HepG2 (cell line): ENCODE data around the gene PRELID1. TPM values are rescaled to one million over a fixed set of nuclear protein-coding genes. Genes with fewer than 3 reads are reported as not detected.

Source experiments
- ATF7-NPFF ChIP-seq: sonication (generic); formaldehyde crosslinking; IDR thresholded peaks from 2 replicates; pipeline ENCODE4 v1.8.1; 2023; ENCODE audit warnings: mild to moderate bottlenecking, low read depth, missing genetic modification reagents, moderate library complexity
- CSRNP2 ChIP-seq: sonication (generic); formaldehyde crosslinking; conservative IDR thresholded peaks from 2 replicates; pipeline ENCODE4 v1.8.0; 2022; ENCODE audit warnings: low read depth, missing genetic modification reagents
- ELF1 ChIP-seq: sonication (generic); formaldehyde crosslinking; IDR thresholded peaks from 2 replicates; pipeline ENCODE4 v1.4.0; 2020; ENCODE audit warnings: missing genetic modification reagents
- FOXM1 ChIP-seq: sonication (generic); formaldehyde crosslinking; IDR thresholded peaks from 2 replicates; pipeline ENCODE4 v1.5.0; 2020; ENCODE audit warnings: missing genetic modification reagents
- KDM5B ChIP-seq: sonication (generic); formaldehyde crosslinking; IDR thresholded peaks from 2 replicates; pipeline ENCODE4 v1.4.0; 2020; ENCODE audit warnings: missing genetic modification reagents, mild to moderate bottlenecking, borderline replicate concordance
- KLF13 ChIP-seq: sonication (generic); formaldehyde crosslinking; IDR thresholded peaks from 2 replicates; pipeline ENCODE4 v1.4.0; 2020; ENCODE audit warnings: mild to moderate bottlenecking, missing genetic modification reagents
- KMT2A ChIP-seq: sonication (generic); formaldehyde crosslinking; IDR thresholded peaks from 2 replicates; pipeline ENCODE4 v1.4.0; 2020; ENCODE audit warnings: missing genetic modification reagents
- MXI1 ChIP-seq: IDR thresholded peaks from 3 replicates; pipeline ENCODE4 v1.6.1; 2012; ENCODE audit warnings: low read depth, low read length, inconsistent platforms, borderline replicate concordance
- PHF21A ChIP-seq: sonication (generic); formaldehyde crosslinking; IDR thresholded peaks from 2 replicates; pipeline ENCODE4 v1.5.0; 2020; ENCODE audit warnings: mild to moderate bottlenecking, missing genetic modification reagents
- RAD51 ChIP-seq: fragments of 450-650 bp; IDR thresholded peaks from 2 replicates; pipeline ENCODE4 v1.6.1; 2016; ENCODE audit warnings: borderline replicate concordance
- THAP8 ChIP-seq: sonication (generic); formaldehyde crosslinking; IDR thresholded peaks from 2 replicates; pipeline ENCODE4 v1.5.1; 2020; ENCODE audit warnings: missing genetic modification reagents, mild to moderate bottlenecking, borderline replicate concordance
- TOE1 ChIP-seq: sonication (generic); formaldehyde crosslinking; IDR thresholded peaks from 2 replicates; pipeline ENCODE4 v1.4.0; 2020; ENCODE audit warnings: mild to moderate bottlenecking, missing genetic modification reagents
- ZNF136 ChIP-seq: sonication (generic); formaldehyde crosslinking; IDR thresholded peaks from 2 replicates; pipeline ENCODE4 v1.8.1; 2022; ENCODE audit warnings: low read depth, mild to moderate bottlenecking, moderate library complexity, missing genetic modification reagents
- ZNF281 ChIP-seq: sonication (generic); formaldehyde crosslinking; IDR thresholded peaks from 2 replicates; pipeline ENCODE4 v1.4.0; 2020; ENCODE audit warnings: missing genetic modification reagents, borderline replicate concordance
- ZNF318 ChIP-seq: sonication (generic); formaldehyde crosslinking; IDR thresholded peaks from 2 replicates; pipeline ENCODE4 v1.4.0; 2020; ENCODE audit warnings: mild to moderate bottlenecking, missing genetic modification reagents
- polyA plus RNA-seq, 8 experiments: library from polyadenylated mRNA; depleted of rRNA in 3 of 8; stranded (reverse) in 7 of 8; unstranded in 1 of 8; fragments of >200 nt; fragmentation: Illumina TruSeq in 4 of 8; extraction: Trizol in 4 of 8; gene quantifications; 2 replicates each; pipeline versions ENCODE4 v1.2.1 to v1.2.3, GENCODE V29; 2011 to 2016; ENCODE audit warnings: low read depth in 4 of 8, missing spikeins in 1 of 8, mixed read lengths in 1 of 8; ENCODE audit not compliant: insufficient read depth in 1 of 8
- total RNA-seq, 5 experiments: library from RNA; depleted of rRNA; stranded (reverse); fragments of >200 nt; fragmentation: Illumina TruSeq; extraction: Trizol; gene quantifications; 2 replicates each; pipeline ENCODE4 v1.2.3, GENCODE V29; 2016; ENCODE audit warnings: low read depth in 1 of 5

The PRELID1 gene
- total and polyA plus RNA-seq, 2 of the 13 experiments (the other 11 are each of a cell fraction or from before 2014, with no cell fraction given), result 250 to 271 TPM

GRCh38 chr5:177351392-177352329 lies 48.1 kb downstream of the PRELID1 start, which contains the start of gene LMAN2 (continued):
- TF ChIP-seq ZNF318 (CRISPR knock-in tag), result no peak
- TF ChIP-seq TOE1 (CRISPR knock-in tag), result no peak
- TF ChIP-seq MXI1, result peak; percentile 26; the same call in 1 of the 3 replicates
- no peak for TF ChIP-seq FOXM1 (CRISPR knock-in tag)
- no peak; the same call in 1 of the 2 replicates for TF ChIP-seq ZNF136 (CRISPR knock-in tag)
- peak; percentile 89 for TF ChIP-seq KMT2A (CRISPR knock-in tag)
- TF ChIP-seq PHF21A (CRISPR knock-in tag), result no peak; the same call in 1 of the 2 replicates
- TF ChIP-seq ZNF281 (CRISPR knock-in tag), result no peak
- peak; percentile 21; the same call in 1 of the 2 replicates for TF ChIP-seq THAP8 (CRISPR knock-in tag)
- TF ChIP-seq CSRNP2 (CRISPR knock-in tag), result no peak
- TF ChIP-seq KDM5B, result no peak
- no peak for TF ChIP-seq RAD51
- TF ChIP-seq ATF7-NPFF, result peak; percentile 55; the same call in 1 of the 2 replicates
- TF ChIP-seq KLF13 (CRISPR knock-in tag), result no peak
- peak; percentile 99 for TF ChIP-seq ELF1 (CRISPR knock-in tag)
